GM21381 (cell line): ENCODE measurements around the gene NIFK.
A peak's percentile ranks its signal among the peaks of the same experiment; 100 is the strongest.

Experiments
- ATAC-seq: cut with Tn5 transposase; IDR thresholded peaks from one replicate; pipeline ENCODE4 v1.9.1; 2021; ENCODE audit warnings: mild to moderate bottlenecking, moderate library complexity; ENCODE audit not compliant: unreplicated experiment

NIFK gene

GRCh38 chr2:121736462-121737336 lies at the start of gene NIFK:
Gene NIFK, minus strand, starts transcription at chr2:121736875. Its CDS starts 25 bp downstream, at chr2:121736850.
- peak; percentile 93 for ATAC-seq

DNA sequence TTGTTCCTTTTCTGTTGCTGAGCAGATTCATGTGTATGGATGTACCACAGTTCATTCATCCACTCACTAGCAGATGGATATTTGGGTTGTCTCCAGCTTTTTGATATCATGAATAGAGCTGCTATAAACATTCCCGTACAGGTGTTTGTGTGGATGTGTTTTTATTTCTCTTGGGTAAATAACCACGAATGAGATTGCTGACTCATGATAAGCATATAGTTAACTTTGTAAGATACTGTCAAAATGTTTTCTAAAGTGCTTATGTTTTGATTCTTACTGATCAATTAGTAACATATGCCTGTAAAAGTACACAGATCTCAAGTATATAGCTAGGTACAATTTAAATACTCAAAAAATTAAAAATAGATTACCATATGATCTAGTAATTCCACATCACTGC lies 46.5 kb upstream of the NIFK start:
- no peak for ATAC-seq

DNA sequence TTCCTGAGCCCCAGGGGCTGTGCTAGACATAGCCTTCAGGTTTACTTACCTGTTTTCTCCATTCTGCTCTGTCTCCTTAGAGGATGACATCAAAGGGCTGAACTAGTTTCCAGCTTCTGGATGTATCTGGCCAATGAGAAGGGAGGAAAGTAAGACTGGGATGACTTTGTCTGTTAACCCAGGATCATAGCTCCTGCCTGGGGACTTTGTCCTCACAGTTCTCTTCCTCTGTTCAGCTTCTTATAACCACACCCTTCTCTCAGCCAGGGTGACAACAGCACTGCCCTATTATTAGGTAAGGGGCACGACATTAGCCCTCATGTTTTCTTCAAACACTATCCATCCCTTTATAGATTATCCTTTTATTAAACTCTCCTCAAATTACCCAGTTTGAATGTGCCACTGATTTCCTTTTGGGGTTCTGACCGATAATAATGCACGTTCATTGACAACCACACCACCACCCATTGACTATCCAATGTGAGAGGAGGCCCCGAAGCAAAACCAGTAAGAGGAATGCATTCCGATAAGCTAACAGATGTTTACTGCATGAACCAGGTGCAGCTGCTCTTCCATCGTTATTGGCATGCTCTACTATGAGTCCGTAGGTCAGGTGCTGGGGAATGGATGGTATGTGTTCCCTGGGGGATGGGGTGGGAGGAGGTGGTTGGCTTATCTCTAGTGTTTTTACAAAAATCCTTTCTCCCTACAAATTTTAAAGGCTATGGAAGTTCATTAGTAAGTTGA lies 42.2 kb upstream of the NIFK start:
- no peak for ATAC-seq

GRCh38 chr2:121777699-121778058 lies 41.0 kb upstream of the NIFK start:
- no peak for ATAC-seq

- ATAC-seq, result no peak
Measured at GRCh38 chr2:121776885-121777698, 40.4 kb upstream of the NIFK start.

- ATAC-seq, result no peak
Measured at GRCh38 chr2:121776361-121776760, 39.7 kb upstream of the NIFK start.

GRCh38 chr2:121774235-121774634 lies 37.6 kb upstream of the NIFK start:
- no peak for ATAC-seq

GRCh38 chr2:121771976-121772742 lies 35.5 kb upstream of the NIFK start:
- no peak for ATAC-seq

GRCh38 chr2:121768143-121768755 lies 31.6 kb upstream of the NIFK start:
- no peak for ATAC-seq

DNA sequence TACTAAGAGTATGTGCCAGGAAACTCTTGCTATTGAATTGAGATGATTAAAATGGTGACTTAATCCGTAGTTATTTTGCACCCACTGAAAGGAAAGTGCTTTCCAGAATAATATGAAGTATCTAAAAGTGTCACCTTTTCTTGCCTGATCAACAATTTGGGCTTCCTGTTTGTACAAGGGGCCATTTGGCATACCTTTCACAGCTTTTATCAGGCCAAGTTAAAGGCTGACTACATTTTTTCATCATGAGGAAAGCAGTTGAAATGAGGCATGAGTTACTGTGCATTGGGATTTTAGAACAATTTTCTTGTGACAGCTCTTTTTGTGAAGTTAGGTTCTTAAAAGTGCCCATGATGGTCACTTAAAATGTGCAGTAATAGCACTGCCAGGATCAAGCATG lies 29.9 kb upstream of the NIFK start:
- no peak for ATAC-seq

DNA sequence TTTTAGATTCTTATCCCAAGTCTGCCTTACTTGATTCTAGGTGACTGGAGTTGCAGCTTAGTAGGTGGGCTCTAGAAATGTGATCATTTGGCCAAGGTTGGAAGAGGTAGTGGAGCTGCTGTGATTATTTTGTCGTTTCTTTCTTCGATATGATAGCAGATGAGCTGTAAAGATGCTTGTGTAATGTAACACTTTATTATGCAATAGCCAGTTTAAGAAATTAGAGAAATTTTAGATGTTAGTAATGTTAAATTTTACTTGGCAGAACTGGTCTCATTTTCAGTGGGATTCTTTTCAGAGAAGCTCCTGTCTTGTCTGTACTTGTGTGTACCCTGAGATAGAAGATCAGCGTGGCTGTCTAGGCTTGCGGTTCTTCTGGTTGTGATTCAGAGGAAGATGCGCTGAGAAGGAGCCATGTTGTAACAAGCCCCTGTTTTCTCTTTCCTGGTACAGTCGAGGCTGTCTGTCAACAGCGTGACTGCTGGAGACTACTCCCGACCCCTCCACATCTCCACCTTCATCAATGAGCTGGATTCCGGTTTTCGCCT lies 28.1 kb upstream of the NIFK start:
- no peak for ATAC-seq

- peak; percentile 99 for ATAC-seq
Measured at GRCh38 chr2:121755237-121756111, 18.8 kb upstream of the NIFK start, which contains the start of gene TSN. Gene TSN, plus strand, starts transcription at chr2:121755651. Its CDS starts 129 bp downstream, at chr2:121755780.

DNA sequence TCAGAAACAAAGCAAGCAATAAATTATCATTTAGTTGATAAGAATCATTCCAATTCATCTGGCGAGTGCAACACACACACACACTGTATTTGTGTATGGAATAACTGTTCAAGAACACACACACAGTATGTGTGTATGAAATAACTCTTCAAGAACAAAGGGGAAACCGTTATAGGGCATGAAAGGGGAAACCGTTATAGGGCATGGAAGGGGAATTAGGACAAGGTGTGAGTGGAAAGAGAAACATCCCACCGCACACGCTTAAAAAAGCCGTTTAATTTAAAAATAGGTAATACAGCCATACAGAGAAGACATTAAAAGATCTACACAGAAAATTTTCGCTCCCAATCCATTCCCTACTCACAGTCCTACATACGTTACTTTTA lies 18.2 kb upstream of the NIFK start:
- ATAC-seq, result no peak

- no peak for ATAC-seq
Measured at GRCh38 chr2:121748202-121748601, 11.5 kb upstream of the NIFK start.

GRCh38 chr2:121746071-121746578 lies 9.4 kb upstream of the NIFK start:
- ATAC-seq, result no peak

GRCh38 chr2:121741450-121741849 lies 4.8 kb upstream of the NIFK start:
- no peak for ATAC-seq

- no peak for ATAC-seq
Measured at GRCh38 chr2:121740973-121741372, 4.3 kb upstream of the NIFK start.

GRCh38 chr2:121736140-121736461 lies 574 bp downstream of the NIFK start:
- no peak for ATAC-seq
